OCI-LY1 (cell line): Measurements from ENCODE around the gene RBM34.

Experiments
- H2AFZ ChIP-seq: fragments of 200-600 bp; sonication (generic), shearing (Covaris generic); 2 replicates; pipeline ENCODE4 v1.6.0; 2014; ENCODE audit warnings: antibody characterized with exemption, mild to moderate bottlenecking, low read length
- H3F3A ChIP-seq: fragments of 200-600 bp; sonication (generic), shearing (Covaris generic); 2 replicates; pipeline ENCODE4 v1.6.0; 2014; ENCODE audit warnings: mild to moderate bottlenecking, antibody characterized with exemption, low read length, moderate library complexity; ENCODE audit not compliant: insufficient read depth
- H3K27ac ChIP-seq: fragments of 200-600 bp; sonication (generic); 2 replicates; pipeline ENCODE4 v1.5.1; 2014; ENCODE audit warnings: low read length, mixed run types, mild to moderate bottlenecking, low read depth; ENCODE audit not compliant: poor library complexity, severe bottlenecking
- H3K27me3 ChIP-seq: fragments of 200-600 bp; sonication (generic); 2 replicates; pipeline ENCODE4 v1.6.0; 2014; ENCODE audit warnings: antibody characterized with exemption, mild to moderate bottlenecking, low read length, moderate library complexity; ENCODE audit not compliant: insufficient read depth
- H3K36me3 ChIP-seq: fragments of 200-600 bp; sonication (generic); 2 replicates; pipeline ENCODE4 v1.6.1; 2014; ENCODE audit warnings: mild to moderate bottlenecking, antibody characterized with exemption, low read length, moderate library complexity, mixed read lengths; ENCODE audit not compliant: insufficient read depth
- H3K4me1 ChIP-seq: fragments of 200-600 bp; sonication (generic); 2 replicates; pipeline ENCODE4 v1.5.1; 2014; ENCODE audit warnings: mild to moderate bottlenecking, low read length, moderate library complexity; ENCODE audit not compliant: insufficient read depth, severe bottlenecking
- H3K4me2 ChIP-seq: fragments of 200-600 bp; sonication (generic), shearing (Covaris generic); 2 replicates; pipeline ENCODE4 v1.6.1; 2014; ENCODE audit warnings: low read length
- H3K4me3 ChIP-seq: fragments of 200-600 bp; sonication (generic); 2 replicates; pipeline ENCODE4 v1.5.1; 2014; ENCODE audit warnings: low read length, low read depth, mild to moderate bottlenecking, mixed read lengths; ENCODE audit not compliant: poor library complexity, severe bottlenecking
- H3K79me2 ChIP-seq: fragments of 200-600 bp; shearing (Covaris generic); 2 replicates; pipeline ENCODE4 v1.6.1; 2016; ENCODE audit warnings: mixed run types, low read length, mixed read lengths; ENCODE audit not compliant: insufficient read depth
- H3K9ac ChIP-seq: fragments of 200-600 bp; sonication (generic), shearing (Covaris generic); 2 replicates; pipeline ENCODE4 v1.6.1; 2014; ENCODE audit warnings: mild to moderate bottlenecking, low read length, mixed read lengths
- H3K9me2 ChIP-seq: fragments of 200-600 bp; sonication (generic), shearing (Covaris generic); 2 replicates; pipeline ENCODE4 v1.6.1; 2014; ENCODE audit warnings: low read depth, mild to moderate bottlenecking, low read length, mixed read lengths
- H3K9me3 ChIP-seq: fragments of 200-600 bp; shearing (Covaris generic); 2 replicates; pipeline ENCODE4 v1.6.1; 2014; ENCODE audit warnings: low read length, mixed read lengths
- H4K20me1 ChIP-seq: fragments of 200-600 bp; sonication (generic), shearing (Covaris generic); 2 replicates; pipeline ENCODE4 v1.6.0; 2016; ENCODE audit warnings: mild to moderate bottlenecking, low read length; ENCODE audit not compliant: insufficient read depth
- EZH2 ChIP-seq: fragments of 200-600 bp; sonication (generic), shearing (Covaris generic); IDR thresholded peaks from 2 replicates; pipeline ENCODE4 v1.8.0; 2017; ENCODE audit warnings: borderline replicate concordance, mixed run types, mild to moderate bottlenecking, antibody characterized with exemption, low read length, moderate library complexity, mixed read lengths
- TF ChIP-seq, protein P1 (sequence below): fragments of 200-600 bp; sonication (generic), shearing (Covaris generic); IDR thresholded peaks from 2 replicates; pipeline ENCODE4 v1.5.1; 2017; ENCODE audit warnings: mild to moderate bottlenecking, antibody characterized with exemption, low read length, moderate library complexity, mixed read lengths

RBM34 gene

DNA sequence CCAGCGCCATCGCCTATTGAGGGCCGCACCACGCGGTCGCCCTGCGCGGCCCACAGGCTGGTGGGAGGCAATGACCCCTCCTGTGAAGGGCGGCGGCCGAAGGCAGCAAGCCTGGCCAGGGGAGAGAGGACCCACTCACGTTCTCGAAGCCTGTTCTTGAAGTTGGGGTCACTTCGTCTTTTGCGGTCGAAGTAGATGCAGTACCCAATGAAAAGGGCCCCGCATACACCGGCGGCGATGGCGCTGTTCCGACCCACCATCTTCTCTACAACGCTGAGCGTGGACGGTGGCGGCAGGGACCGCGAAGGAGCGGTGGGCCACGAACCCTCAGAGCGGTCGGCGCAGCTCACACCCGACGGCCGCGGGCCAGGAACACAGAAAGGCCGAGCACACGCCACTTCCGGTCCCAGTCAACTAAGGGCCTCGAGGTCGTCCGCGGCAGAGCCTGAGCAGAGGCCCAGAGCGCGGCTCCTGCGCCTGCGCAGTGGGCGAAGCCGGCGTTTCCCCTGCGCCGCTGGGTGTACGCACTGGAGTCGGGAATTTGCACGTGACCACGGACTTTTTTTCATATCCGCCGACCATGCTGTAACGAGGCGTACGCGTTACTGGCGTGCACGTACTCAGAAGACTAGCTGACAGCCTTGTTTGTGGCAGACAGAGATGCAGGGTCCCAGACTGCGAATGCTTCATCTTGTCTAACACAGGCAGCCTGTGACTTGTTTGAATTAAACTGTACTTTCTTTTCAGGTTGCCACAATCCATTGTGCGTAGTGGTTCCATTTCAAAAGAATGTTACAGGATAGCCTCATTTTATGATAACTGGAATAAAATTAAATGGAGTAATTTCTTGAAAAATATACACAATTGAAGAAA lies 32.4 kb downstream of the RBM34 start, which contains the start of gene TOMM20:
TOMM20 (minus strand) TSS at position 382 of the 873 bp plus-strand sequence; CDS start at position 260, 122 bp downstream.
- no peaks in the 10 kb centered on the region for H4K20me1 ChIP-seq
- H3K9me3 ChIP-seq: no peaks in the 10 kb centered on the region
- H2AFZ ChIP-seq: peak within 1 kb of the TSS; percentile 85
- H3K9ac ChIP-seq: peak within 1 kb of the TSS; percentile 99
- H3F3A ChIP-seq: no peaks in the 10 kb centered on the region
- H3K4me2 ChIP-seq: peak within 1 kb of the TSS; percentile 83
- TF ChIP-seq, protein P1, sequence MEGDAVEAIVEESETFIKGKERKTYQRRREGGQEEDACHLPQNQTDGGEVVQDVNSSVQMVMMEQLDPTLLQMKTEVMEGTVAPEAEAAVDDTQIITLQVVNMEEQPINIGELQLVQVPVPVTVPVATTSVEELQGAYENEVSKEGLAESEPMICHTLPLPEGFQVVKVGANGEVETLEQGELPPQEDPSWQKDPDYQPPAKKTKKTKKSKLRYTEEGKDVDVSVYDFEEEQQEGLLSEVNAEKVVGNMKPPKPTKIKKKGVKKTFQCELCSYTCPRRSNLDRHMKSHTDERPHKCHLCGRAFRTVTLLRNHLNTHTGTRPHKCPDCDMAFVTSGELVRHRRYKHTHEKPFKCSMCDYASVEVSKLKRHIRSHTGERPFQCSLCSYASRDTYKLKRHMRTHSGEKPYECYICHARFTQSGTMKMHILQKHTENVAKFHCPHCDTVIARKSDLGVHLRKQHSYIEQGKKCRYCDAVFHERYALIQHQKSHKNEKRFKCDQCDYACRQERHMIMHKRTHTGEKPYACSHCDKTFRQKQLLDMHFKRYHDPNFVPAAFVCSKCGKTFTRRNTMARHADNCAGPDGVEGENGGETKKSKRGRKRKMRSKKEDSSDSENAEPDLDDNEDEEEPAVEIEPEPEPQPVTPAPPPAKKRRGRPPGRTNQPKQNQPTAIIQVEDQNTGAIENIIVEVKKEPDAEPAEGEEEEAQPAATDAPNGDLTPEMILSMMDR: no peak
- TF ChIP-seq EZH2: no peak
- H3K27me3 ChIP-seq: no peaks in the 10 kb centered on the region
- H3K4me3 ChIP-seq: peak within 1 kb of the TSS; percentile 96
- peaks cover 65% of the 10 kb centered on the region for H3K36me3 ChIP-seq
- H3K27ac ChIP-seq: peak within 1 kb of the TSS; percentile 86
- H3K9me2 ChIP-seq: no peaks in the 10 kb centered on the region
- peaks cover 27% of the 10 kb centered on the region for H3K4me1 ChIP-seq
- peaks cover 49% of the 10 kb centered on the region for H3K79me2 ChIP-seq

DNA sequence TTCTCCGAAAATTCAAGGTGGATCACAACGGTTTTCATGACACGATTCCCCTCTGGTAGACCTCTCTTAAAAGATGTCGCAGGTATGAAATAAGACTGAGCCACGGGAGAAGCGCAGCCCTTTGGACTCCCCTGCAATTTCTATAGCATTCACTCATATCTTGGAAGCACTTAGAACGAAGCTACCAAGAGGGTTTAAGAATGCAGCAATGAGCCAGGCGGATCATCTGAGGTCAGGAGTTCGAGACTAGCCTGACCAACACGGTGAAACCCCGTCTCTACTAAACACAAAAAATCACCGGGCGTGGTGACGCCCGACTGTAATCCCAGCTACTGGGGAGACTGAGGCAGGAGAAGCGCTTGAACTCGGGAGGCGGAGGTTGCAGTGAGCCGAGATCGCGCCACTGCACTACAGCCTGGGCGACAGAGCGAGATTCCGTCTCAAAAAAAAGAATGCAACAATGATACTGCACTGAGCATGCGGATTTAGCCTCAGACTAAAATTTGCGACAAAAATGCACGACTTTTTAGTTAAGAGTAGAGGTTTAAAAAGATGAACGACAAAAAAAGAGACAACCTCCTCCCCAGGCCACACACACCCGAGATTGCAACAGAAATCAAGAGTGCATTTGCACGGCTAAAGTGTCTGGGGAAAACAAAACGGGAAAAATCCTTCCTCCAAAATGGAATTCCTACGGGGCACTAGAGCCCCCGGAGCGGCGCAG lies 33.2 kb downstream of the RBM34 start:
- Histone ChIP-seq H3K4me3 (peak overlapping the region; percentile 96), H3F3A (no peaks in the 10 kb centered on the region), H4K20me1 (no peaks in the 10 kb centered on the region), H3K36me3 (peaks cover 65% of the 10 kb centered on the region), H3K9ac (peak overlapping the region; percentile 99), H3K9me2 (no peaks in the 10 kb centered on the region), H3K4me2 (peak overlapping the region; percentile 83), H3K27ac (peak overlapping the region; percentile 76), H3K27me3 (no peaks in the 10 kb centered on the region), H2AFZ (no peak overlapping the region), H3K79me2 (peaks cover 57% of the 10 kb centered on the region), H3K4me1 (peaks cover 27% of the 10 kb centered on the region), H3K9me3 (no peaks in the 10 kb centered on the region)
- TF ChIP-seq, protein P1: no peak
- TF ChIP-seq EZH2: no peak

DNA sequence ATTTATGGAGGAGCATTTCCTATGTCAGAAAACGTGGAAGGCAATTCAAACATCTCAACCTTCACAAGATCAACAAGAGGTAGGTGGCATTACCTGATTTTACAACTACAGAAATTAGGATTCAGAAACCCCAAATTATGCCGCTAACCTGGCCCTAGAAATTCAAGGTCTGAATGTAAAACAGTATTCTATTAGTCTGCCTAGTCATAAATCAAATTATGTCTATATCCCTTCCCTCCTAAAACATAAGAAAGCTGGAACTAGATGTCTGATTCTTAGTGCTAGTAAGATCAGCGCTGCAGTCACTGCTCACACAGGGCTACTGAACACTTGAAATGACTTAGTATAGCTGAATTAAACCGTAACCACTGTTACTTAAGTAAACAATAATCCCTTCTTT lies 33.8 kb downstream of the RBM34 start:
- TF ChIP-seq, protein P1: no peak
- no peak for TF ChIP-seq EZH2
- Histone ChIP-seq H3K4me3 (peak overlapping the region; percentile 96), H3K9me2 (no peaks in the 10 kb centered on the region), H2AFZ (no peak overlapping the region), H4K20me1 (no peaks in the 10 kb centered on the region), H3K27ac (no peak overlapping the region), H3K4me1 (peaks cover 27% of the 10 kb centered on the region), H3K4me2 (peak overlapping the region; percentile 83), H3K79me2 (peaks cover 64% of the 10 kb centered on the region), H3K36me3 (peaks cover 66% of the 10 kb centered on the region), H3F3A (no peaks in the 10 kb centered on the region), H3K9ac (peak overlapping the region; percentile 99), H3K9me3 (no peaks in the 10 kb centered on the region), H3K27me3 (no peaks in the 10 kb centered on the region)
